Measurements from ENCODE around the gene DAGLB. TPM values are rescaled to one million over a fixed set of nuclear protein-coding genes. Genes with fewer than 3 reads are reported as not detected.
A peak's percentile ranks its signal among the peaks of the same experiment; 100 is the strongest.

DAGLB gene
- total and polyA plus RNA-seq, 10 of the 15 experiments (the other 5 are each of a cell fraction or from before 2014, with no cell fraction given), result 1.2 to 13.3 (median 10.1) TPM

DNA sequence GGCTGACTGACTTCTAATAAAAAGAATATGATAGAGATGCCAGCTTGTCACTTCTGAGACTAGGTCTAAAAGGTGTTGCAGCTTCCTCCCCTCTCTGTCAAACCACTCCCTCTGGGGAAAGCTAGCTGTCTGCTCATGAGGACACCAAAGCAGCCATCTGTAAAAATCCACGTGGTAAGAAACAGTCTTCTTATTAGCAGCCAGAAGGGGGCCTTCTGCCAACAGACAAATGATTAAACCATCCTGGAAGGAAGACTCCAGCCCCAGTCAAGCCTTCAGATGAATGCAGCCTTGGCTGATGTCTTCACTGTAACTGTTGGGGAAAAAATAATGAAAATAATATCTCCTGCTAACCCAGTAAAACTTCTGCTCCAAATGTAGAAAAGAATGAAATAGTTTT is 41.9 kb upstream of the DAGLB start:
- Histone ChIP-seq H4K20me1 (ENCODE audit: control insufficient read depth, insufficient read depth) (no peaks in the 10 kb centered on the region), H3K27ac (ENCODE audit: control insufficient read depth, insufficient read depth) (no peak overlapping the region), H3K9ac (ENCODE audit: control insufficient read depth, insufficient read depth, low read length) (no peak overlapping the region), H3K4me1 (ENCODE audit: control insufficient read depth, insufficient read depth, low read length) (no peaks in the 10 kb centered on the region), H2AFZ (ENCODE audit: control insufficient read depth, low read depth, low read length) (no peak overlapping the region), H3K4me2 (ENCODE audit: control insufficient read depth, insufficient read depth) (no peak overlapping the region), H3K79me2 (ENCODE audit: control insufficient read depth, insufficient read depth, low read length) (no peaks in the 10 kb centered on the region), H3K36me3 (ENCODE audit: control insufficient read depth in 2 of 2, insufficient read depth in 2 of 2, low read length in 1 of 2) (no peaks in the 10 kb centered on the region), H3K27me3 (replicated peaks in 1 of 2; ENCODE audit: control insufficient read depth in 2 of 2, insufficient read depth in 2 of 2, low read length in 1 of 2) (no peaks in the 10 kb centered on the region), H3K4me3 (no peak overlapping the region), H3K9me3 (replicated peaks; ENCODE audit: control insufficient read depth, insufficient read depth, low read length) (no peaks in the 10 kb centered on the region; the same call in 1 of the 3 replicates)
- ChIA-PET RAD21 (ENCODE audit: unreplicated experiment) (interaction anchor here (0.6 kb wide), 1 partner anchor 626 kb away, joined by 3 read pairs; no protein-coding TSS in a partner anchor), SMC1A (ENCODE audit: uncharacterized antibody, unreplicated experiment) (interaction anchor here (0.7 kb wide), 1 partner anchor 49 kb away, joined by 3 read pairs; no protein-coding TSS in a partner anchor), CTCF (interaction anchor here (1.4 kb wide), 1 partner anchor 26 kb away, joined by 3 read pairs; no protein-coding TSS in a partner anchor), POLR2A (no interaction called here)
- ATAC-seq (peak; percentile 31; the same call in 1 of the 3 replicates), FAIRE-seq (no peak), DNase-seq (ENCODE audit: low read depth, low spot score) (no peak)
- no TSS peak for BruUV-seq (replicated peaks)
- in situ Hi-C loops (cut with MboI), result no loop called here
- TF ChIP-seq SMARCA5 (IDR thresholded peaks at IDR 0.05) (no peak), NRF1 (conservative IDR thresholded peaks at IDR 0.05; ENCODE audit: low read depth, low read length) (no peak), ZBED1 (IDR thresholded peaks at IDR 0.05; ENCODE audit: borderline replicate concordance) (no peak), NR2C1 (IDR thresholded peaks at IDR 0.05) (no peak), POLR2A (IDR thresholded peaks at IDR 0.05; ENCODE audit: low read depth, low read length) (no peak), SPI1 (IDR thresholded peaks at IDR 0.05; ENCODE audit: borderline replicate concordance, insufficient read depth, low read depth, low read length) (no peak), IKZF2 (IDR thresholded peaks at IDR 0.05) (no peak)
- TF ChIP-seq, protein P1, sequence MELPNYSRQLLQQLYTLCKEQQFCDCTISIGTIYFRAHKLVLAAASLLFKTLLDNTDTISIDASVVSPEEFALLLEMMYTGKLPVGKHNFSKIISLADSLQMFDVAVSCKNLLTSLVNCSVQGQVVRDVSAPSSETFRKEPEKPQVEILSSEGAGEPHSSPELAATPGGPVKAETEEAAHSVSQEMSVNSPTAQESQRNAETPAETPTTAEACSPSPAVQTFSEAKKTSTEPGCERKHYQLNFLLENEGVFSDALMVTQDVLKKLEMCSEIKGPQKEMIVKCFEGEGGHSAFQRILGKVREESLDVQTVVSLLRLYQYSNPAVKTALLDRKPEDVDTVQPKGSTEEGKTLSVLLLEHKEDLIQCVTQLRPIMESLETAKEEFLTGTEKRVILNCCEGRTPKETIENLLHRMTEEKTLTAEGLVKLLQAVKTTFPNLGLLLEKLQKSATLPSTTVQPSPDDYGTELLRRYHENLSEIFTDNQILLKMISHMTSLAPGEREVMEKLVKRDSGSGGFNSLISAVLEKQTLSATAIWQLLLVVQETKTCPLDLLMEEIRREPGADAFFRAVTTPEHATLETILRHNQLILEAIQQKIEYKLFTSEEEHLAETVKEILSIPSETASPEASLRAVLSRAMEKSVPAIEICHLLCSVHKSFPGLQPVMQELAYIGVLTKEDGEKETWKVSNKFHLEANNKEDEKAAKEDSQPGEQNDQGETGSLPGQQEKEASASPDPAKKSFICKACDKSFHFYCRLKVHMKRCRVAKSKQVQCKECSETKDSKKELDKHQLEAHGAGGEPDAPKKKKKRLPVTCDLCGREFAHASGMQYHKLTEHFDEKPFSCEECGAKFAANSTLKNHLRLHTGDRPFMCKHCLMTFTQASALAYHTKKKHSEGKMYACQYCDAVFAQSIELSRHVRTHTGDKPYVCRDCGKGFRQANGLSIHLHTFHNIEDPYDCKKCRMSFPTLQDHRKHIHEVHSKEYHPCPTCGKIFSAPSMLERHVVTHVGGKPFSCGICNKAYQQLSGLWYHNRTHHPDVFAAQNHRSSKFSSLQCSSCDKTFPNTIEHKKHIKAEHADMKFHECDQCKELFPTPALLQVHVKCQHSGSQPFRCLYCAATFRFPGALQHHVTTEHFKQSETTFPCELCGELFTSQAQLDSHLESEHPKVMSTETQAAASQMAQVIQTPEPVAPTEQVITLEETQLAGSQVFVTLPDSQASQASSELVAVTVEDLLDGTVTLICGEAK (IDR thresholded peaks at IDR 0.05; ENCODE audit: borderline replicate concordance), result no peak
- TF ChIP-seq, protein P2, sequence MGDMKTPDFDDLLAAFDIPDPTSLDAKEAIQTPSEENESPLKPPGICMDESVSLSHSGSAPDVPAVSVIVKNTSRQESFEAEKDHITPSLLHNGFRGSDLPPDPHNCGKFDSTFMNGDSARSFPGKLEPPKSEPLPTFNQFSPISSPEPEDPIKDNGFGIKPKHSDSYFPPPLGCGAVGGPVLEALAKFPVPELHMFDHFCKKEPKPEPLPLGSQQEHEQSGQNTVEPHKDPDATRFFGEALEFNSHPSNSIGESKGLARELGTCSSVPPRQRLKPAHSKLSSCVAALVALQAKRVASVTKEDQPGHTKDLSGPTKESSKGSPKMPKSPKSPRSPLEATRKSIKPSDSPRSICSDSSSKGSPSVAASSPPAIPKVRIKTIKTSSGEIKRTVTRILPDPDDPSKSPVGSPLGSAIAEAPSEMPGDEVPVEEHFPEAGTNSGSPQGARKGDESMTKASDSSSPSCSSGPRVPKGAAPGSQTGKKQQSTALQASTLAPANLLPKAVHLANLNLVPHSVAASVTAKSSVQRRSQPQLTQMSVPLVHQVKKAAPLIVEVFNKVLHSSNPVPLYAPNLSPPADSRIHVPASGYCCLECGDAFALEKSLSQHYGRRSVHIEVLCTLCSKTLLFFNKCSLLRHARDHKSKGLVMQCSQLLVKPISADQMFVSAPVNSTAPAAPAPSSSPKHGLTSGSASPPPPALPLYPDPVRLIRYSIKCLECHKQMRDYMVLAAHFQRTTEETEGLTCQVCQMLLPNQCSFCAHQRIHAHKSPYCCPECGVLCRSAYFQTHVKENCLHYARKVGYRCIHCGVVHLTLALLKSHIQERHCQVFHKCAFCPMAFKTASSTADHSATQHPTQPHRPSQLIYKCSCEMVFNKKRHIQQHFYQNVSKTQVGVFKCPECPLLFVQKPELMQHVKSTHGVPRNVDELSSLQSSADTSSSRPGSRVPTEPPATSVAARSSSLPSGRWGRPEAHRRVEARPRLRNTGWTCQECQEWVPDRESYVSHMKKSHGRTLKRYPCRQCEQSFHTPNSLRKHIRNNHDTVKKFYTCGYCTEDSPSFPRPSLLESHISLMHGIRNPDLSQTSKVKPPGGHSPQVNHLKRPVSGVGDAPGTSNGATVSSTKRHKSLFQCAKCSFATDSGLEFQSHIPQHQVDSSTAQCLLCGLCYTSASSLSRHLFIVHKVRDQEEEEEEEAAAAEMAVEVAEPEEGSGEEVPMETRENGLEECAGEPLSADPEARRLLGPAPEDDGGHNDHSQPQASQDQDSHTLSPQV (IDR thresholded peaks at IDR 0.05), result no peak
- intact Hi-C loops (cut with micrococcal nuclease; ENCODE audit: unreplicated experiment), result no loop called here
- WGBS (ENCODE audit: insufficient coverage, insufficient replicate concordance, low lambda C conversion rate, missing lambda C conversion rate), result 0% methylated on average over 1 of the region's 1 CpG
